Right lobe of liver (tissue), 6 donors: ENCODE measurements around the gene SERPINB2. TPM values are rescaled to one million over a fixed set of nuclear protein-coding genes. Genes with fewer than 3 reads are reported as not detected.

Source experiments
- ATAC-seq, 4 donors: fragments of 200-7000 bp; cut with Tn5 transposase; one replicate each; pipeline ENCODE4 v1.9.1; 2020; ENCODE audit warnings: mild to moderate bottlenecking in 4 of 4, moderate library complexity in 4 of 4
- DNase-seq, 3 donors: peaks; one replicate each; pipeline ENCODE4 v3.0.0-alpha.2; 2020
- H3K27ac ChIP-seq, 3 donors: fragments of 200-600 bp; one replicate each; pipeline ENCODE4 v1.8.0; 2022
- H3K27me3 ChIP-seq, 2 donors: fragments of 200-600 bp; one replicate each; pipeline ENCODE4 v1.8.0; 2022
- H3K36me3 ChIP-seq, 4 donors: fragments of 200-600 bp; sonication (generic) in 1 of 4; one replicate each; pipeline versions ENCODE4 v1.5.1 to v1.8.0; 2017 to 2022; ENCODE audit warnings: control low read depth in 1 of 4
- H3K4me1 ChIP-seq, 4 donors: fragments of 200-600 bp; sonication (generic) in 1 of 4; one replicate each; pipeline versions ENCODE4 v1.5.1 to v1.8.0; 2017 to 2022; ENCODE audit warnings: control low read depth in 1 of 4
- H3K4me3 ChIP-seq, 3 donors: fragments of 200-600 bp; one replicate each; pipeline ENCODE4 v1.8.0; 2022
- H3K9me3 ChIP-seq, 4 donors: fragments of 200-600 bp; sonication (generic) in 1 of 4; one replicate each; pipeline versions ENCODE4 v1.5.1 to v1.8.0; 2017 to 2022; ENCODE audit warnings: control low read depth in 1 of 4
- POLR2A ChIP-seq: fragments of 450-650 bp; IDR thresholded peaks from one replicate; pipeline ENCODE4 v1.6.1; 2017; ENCODE audit warnings: antibody characterized with exemption, mild to moderate bottlenecking
- WGBS: methylation state at CpG from one replicate; pipeline ENCODE4 v1.1.6; 2018; ENCODE audit warnings: low coverage, low lambda C conversion rate; ENCODE audit not compliant: insufficient coverage; ENCODE audit errors: missing lambda C conversion rate; 5-methylcytosine and 5-hydroxymethylcytosine counted together
- intact Hi-C, 2 donors: fragments of 100-400 bp; cut with DNase I; formaldehyde crosslinking; loops; one replicate each; pipeline versions ENCODE4 v1.11.2 to v1.14.1; 2022
- total RNA-seq, 6 experiments: library from RNA; depleted of rRNA in 2 of 6; stranded (reverse); fragments of >200 nt in 2 of 6; fragmentation: NEBNext Ultra II Directional in 3 of 6; extraction: Animal tissue kit (Norgen Biotek cat#: 25700) in 3 of 6; gene quantifications; one replicate each; pipeline versions ENCODE4 v1.1.0 to v1.2.4, GENCODE V29; 2016 to 2023
- TF ChIP-seq, protein P1 (sequence below), 4 donors: fragments of 200-600 bp in 3 of 4; fragments of 450-650 bp in 1 of 4; IDR thresholded peaks; one replicate each; pipeline versions ENCODE4 v1.5.1 to v1.8.0; 2016 to 2022; ENCODE audit warnings: antibody characterized with exemption in 4 of 4, mild to moderate bottlenecking in 2 of 4
- donor health status: DM: no; HTN: yes; CAD: no.
- donor health status: DM: no; HTN: no; CAD: no.
- donor health status: DM: no; HTN: no; CAD: no.
- donor health status: DM: no; HTN: yes; CAD: no.
- donor health status: DM: no; HTN: yes; CAD: no.

Gene SERPINB2
- total RNA-seq, 6 experiments from 2014 or later, result not detected

DNA sequence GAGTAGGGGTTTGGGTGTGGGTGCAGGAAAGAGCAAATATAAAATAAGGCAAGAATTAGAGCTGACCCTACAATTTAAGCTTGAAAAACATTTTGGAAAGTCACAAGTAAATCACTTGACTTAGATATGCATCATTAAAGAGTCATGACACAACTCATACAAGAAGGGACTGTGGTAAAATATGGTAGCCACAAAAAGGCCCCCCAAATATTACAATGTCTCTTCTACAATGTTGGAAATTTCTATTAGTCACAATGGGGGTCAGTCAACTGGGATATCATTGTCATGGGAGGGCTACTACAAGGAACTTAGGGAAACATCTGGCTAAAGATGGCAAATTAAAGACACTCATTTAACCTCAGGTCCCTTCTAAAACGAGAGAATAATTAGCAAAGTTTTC is 15.7 kb upstream of the SERPINB2 start:
- H3K27me3 ChIP-seq, result no peaks in the 10 kb centered on the region
- 40% methylated on average over 1 of the region's 1 CpG for WGBS
- DNase-seq, result no peak
- H3K4me3 ChIP-seq, result no peak overlapping the region
- TF ChIP-seq, protein P1, sequence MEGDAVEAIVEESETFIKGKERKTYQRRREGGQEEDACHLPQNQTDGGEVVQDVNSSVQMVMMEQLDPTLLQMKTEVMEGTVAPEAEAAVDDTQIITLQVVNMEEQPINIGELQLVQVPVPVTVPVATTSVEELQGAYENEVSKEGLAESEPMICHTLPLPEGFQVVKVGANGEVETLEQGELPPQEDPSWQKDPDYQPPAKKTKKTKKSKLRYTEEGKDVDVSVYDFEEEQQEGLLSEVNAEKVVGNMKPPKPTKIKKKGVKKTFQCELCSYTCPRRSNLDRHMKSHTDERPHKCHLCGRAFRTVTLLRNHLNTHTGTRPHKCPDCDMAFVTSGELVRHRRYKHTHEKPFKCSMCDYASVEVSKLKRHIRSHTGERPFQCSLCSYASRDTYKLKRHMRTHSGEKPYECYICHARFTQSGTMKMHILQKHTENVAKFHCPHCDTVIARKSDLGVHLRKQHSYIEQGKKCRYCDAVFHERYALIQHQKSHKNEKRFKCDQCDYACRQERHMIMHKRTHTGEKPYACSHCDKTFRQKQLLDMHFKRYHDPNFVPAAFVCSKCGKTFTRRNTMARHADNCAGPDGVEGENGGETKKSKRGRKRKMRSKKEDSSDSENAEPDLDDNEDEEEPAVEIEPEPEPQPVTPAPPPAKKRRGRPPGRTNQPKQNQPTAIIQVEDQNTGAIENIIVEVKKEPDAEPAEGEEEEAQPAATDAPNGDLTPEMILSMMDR (IDR thresholded peaks at IDR 0.05), result no peak
- no peak for TF ChIP-seq POLR2A
- H3K4me1 ChIP-seq, result no peaks in the 10 kb centered on the region
- intact Hi-C loops, result no loop called here
- H3K36me3 ChIP-seq, result no peaks in the 10 kb centered on the region
- no peak for ATAC-seq
- no peaks in the 10 kb centered on the region for H3K9me3 ChIP-seq
- H3K27ac ChIP-seq, result no peak overlapping the region

DNA sequence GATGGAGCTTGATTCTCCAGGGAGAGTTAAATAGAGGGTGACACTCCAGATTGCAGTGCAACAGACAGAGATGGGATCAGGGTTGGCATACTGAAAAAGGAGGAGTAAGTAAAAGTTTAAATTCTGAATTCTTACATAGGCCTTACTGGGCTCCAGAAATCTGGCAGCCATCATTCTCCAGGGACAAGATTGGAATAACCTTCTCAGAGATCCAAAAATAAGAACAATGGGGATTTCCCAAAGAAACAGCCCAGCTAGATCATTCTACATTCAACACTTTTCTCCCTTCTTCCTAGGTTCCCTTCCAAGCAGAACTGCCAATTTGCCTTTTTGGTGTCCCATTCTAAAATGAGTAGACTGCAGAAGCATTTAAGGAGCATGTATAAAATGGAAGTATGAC is 14.9 kb upstream of the SERPINB2 start:
- no peaks in the 10 kb centered on the region for H3K27me3 ChIP-seq
- ATAC-seq (no peak), DNase-seq (no peak)
- intact Hi-C loops, result no loop called here
- no peak overlapping the region for H3K27ac ChIP-seq
- H3K4me1 ChIP-seq, result no peaks in the 10 kb centered on the region
- H3K9me3 ChIP-seq, result no peaks in the 10 kb centered on the region
- no peaks in the 10 kb centered on the region for H3K36me3 ChIP-seq
- no peak for TF ChIP-seq POLR2A
- TF ChIP-seq, protein P1 (IDR thresholded peaks at IDR 0.05), result no peak
- H3K4me3 ChIP-seq, result no peak overlapping the region

DNA sequence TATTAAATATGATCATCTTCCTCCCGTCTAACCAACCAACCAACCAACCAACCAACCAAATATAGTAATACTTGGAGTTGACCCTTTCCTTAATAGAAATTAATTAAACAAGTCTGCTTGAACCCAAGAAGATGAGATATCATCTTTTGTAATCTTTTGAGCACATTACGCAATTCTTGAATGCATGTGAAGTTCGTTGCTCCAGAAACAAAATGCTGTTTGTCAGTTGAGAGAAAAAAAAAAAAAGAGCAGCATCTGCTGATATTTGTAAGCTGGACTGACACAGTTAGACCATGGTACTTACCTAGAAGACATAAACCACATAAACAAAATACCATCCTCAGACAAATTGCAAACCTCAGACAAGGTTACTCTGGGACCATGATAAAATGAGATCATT is 9.2 kb upstream of the SERPINB2 start:
- Histone ChIP-seq H3K27ac (no peak overlapping the region), H3K9me3 (no peaks in the 10 kb centered on the region), H3K27me3 (no peaks in the 10 kb centered on the region), H3K36me3 (no peaks in the 10 kb centered on the region), H3K4me1 (no peaks in the 10 kb centered on the region), H3K4me3 (no peak overlapping the region)
- no peak for ATAC-seq
- intact Hi-C loops, result no loop called here
- no peak for DNase-seq
- TF ChIP-seq, protein P1 (IDR thresholded peaks at IDR 0.05), result no peak
- no peak for TF ChIP-seq POLR2A
- 47% methylated on average over 3 of the region's 3 CpGs for WGBS

DNA sequence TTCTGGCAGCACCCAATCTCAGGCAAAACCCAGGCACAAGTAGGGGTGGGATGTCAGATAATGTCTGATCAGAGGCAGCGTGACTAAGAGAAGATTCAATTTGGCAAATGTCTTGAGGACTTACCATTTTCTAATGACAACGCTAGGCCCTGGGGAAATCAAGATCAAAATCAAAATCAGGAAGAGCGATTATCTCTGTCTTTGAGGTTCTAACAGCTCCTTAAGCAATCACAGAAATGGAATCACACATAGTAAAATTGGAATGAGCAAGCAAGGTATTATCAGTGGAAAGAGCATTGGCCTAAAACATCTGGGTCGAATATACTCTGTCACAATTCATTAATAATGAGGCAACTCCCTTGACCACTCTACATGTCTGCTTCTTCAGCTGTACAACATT is 8.6 kb upstream of the SERPINB2 start:
- intact Hi-C loops, result no loop called here
- Histone ChIP-seq H3K27ac (no peak overlapping the region), H3K9me3 (no peaks in the 10 kb centered on the region), H3K4me3 (no peak overlapping the region), H3K4me1 (no peaks in the 10 kb centered on the region), H3K27me3 (no peaks in the 10 kb centered on the region), H3K36me3 (no peaks in the 10 kb centered on the region)
- no peak for TF ChIP-seq POLR2A
- TF ChIP-seq, protein P1 (IDR thresholded peaks at IDR 0.05), result no peak
- ATAC-seq (no peak), DNase-seq (no peak)
- 71% methylated on average over 4 of the region's 4 CpGs for WGBS

DNA sequence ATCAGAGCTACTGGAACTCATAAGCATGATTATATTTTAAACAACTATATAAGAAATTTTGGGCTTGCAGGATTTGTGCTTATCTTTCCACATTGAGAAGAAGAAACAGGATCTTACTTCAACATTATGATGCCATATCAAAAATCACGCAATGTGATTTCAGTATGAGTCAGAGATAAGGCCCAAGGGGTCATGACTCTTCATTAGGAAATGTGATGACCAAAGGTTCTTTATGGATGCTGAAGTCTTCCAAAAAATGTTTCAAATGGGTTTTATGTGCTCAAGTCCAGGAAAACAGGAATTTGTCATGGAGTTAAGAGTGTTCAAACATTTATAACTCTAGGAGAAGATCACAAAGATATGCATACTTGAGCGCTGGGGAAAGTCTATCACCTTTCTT is 7.8 kb upstream of the SERPINB2 start:
- intact Hi-C loops, result no loop called here
- Histone ChIP-seq H3K27me3 (no peaks in the 10 kb centered on the region), H3K27ac (no peak overlapping the region), H3K4me3 (no peak overlapping the region), H3K9me3 (no peaks in the 10 kb centered on the region), H3K4me1 (no peaks in the 10 kb centered on the region), H3K36me3 (no peaks in the 10 kb centered on the region)
- ATAC-seq, result peak in 1 of 4 donors; percentile 24
- DNase-seq, result no peak
- TF ChIP-seq, protein P1 (IDR thresholded peaks at IDR 0.05), result no peak
- no peak for TF ChIP-seq POLR2A
- WGBS, result 39% methylated on average over 2 of the region's 2 CpGs
